GM18520 (cell line): ENCODE results near the gene SOX11.

Experiments used
- ATAC-seq: cut with Tn5 transposase; IDR thresholded peaks from one replicate; pipeline ENCODE4 v1.9.1; 2021; ENCODE audit not compliant: unreplicated experiment

SOX11 gene

DNA sequence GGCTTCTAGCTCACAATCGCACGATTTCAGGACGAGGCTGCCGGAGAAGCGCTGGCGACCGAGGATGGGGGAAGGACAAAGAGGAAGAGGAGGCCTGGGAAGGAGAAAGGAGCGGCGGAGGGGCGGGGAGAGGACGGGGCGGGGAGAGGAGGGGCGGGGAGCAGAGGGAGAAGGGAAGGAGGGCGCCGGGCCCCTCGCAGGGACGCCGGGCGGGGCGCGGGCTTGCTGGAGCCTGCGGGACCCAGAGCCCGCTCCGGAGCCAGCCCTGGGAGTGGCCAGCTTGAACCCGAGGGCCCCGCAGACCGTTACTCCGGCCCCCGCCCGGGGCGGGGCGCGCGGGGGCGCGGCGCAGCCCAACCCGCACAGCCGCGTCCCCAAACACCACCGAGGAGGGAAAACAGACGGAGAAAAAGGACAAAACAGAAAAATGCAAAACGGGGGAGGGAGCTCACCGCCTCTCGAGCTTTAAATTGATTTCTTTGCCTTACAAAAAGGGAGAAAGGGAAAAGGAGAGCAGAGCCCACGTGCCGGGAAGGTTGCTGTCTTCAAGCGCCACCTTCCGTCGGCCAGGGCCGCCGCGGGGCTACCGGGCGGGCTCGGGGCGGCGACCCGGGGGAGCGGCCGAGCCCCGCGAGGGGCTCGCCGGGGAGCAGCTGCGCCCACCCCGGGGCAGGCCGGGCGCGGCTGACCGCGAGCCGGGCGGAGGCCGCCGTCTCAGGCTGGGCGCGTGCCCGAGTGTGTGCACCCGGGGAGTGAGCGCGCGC lies 781 bp upstream of the SOX11 start:
- no peak for ATAC-seq

DNA sequence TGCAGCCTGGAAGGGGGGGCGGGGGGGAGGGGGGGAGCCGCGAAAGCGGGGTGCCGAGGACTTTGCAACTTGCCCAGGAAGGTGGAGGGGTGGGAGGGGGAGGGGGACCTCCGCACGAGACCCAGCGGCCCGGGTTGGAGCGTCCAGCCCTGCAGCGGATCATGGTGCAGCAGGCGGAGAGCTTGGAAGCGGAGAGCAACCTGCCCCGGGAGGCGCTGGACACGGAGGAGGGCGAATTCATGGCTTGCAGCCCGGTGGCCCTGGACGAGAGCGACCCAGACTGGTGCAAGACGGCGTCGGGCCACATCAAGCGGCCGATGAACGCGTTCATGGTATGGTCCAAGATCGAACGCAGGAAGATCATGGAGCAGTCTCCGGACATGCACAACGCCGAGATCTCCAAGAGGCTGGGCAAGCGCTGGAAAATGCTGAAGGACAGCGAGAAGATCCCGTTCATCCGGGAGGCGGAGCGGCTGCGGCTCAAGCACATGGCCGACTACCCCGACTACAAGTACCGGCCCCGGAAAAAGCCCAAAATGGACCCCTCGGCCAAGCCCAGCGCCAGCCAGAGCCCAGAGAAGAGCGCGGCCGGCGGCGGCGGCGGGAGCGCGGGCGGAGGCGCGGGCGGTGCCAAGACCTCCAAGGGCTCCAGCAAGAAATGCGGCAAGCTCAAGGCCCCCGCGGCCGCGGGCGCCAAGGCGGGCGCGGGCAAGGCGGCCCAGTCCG lies 540 bp downstream of the SOX11 start:
- no peak for ATAC-seq

DNA sequence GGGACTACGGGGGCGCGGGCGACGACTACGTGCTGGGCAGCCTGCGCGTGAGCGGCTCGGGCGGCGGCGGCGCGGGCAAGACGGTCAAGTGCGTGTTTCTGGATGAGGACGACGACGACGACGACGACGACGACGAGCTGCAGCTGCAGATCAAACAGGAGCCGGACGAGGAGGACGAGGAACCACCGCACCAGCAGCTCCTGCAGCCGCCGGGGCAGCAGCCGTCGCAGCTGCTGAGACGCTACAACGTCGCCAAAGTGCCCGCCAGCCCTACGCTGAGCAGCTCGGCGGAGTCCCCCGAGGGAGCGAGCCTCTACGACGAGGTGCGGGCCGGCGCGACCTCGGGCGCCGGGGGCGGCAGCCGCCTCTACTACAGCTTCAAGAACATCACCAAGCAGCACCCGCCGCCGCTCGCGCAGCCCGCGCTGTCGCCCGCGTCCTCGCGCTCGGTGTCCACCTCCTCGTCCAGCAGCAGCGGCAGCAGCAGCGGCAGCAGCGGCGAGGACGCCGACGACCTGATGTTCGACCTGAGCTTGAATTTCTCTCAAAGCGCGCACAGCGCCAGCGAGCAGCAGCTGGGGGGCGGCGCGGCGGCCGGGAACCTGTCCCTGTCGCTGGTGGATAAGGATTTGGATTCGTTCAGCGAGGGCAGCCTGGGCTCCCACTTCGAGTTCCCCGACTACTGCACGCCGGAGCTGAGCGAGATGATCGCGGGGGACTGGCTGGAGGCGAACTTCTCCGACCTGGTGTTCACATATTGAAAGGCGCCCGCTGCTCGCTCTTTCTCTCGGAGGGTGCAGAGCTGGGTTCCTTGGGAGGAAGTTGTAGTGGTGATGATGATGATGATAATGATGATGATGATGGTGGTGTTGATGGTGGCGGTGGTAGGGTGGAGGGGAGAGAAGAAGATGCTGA lies 1.4 kb downstream of the SOX11 start:
- ATAC-seq, result no peak

DNA sequence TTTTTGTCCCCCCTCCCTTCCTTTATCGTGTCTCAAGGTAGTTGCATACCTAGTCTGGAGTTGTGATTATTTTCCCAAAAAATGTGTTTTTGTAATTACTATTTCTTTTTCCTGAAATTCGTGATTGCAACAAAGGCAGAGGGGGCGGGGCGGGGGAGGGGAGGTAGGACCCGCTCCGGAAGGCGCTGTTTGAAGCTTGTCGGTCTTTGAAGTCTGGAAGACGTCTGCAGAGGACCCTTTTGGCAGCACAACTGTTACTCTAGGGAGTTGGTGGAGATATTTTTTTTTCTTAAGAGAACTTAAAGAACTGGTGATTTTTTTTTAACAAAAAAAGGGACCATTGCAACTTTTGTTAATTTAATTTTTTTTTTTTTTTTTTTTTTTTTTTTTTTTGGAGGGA lies 2.1 kb downstream of the SOX11 start:
- no peak for ATAC-seq

DNA sequence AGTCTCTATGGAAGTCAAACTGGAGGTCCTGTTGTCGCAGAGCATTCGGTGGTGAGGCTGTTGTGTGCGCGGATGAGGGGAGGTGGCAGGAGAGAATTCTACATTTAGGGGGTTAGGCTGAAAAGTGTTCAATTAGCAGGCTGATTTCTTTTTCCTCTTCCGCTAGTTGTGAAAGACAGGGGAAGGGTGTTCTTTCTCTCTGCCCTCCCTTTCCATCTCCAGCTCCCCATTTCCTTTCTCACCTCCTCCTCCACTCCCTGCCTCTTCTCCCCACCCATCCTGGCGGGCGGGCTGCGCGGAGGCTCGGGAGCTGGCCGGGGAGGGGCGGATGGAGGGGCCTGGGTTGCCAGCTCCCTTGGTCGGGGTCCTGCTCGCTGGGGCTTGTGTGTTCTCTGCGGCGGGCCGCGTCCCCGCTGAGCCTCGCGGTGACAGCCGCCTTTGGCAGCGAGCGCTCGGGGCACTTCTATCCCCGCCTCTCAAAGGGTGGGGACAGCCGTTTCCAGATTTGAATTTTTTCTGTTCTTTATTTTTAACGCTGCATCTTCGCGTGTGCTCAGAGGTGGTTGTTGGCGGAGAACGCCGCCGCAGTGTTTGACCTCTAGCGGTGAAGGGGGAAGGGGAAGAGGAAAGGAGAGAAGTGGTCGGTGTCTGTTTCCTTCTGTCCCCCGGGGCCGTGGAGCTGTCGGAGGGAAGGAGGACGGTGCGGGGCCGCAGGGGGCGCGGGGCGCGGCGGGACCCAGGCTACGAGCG lies 3.6 kb downstream of the SOX11 start:
- no peak for ATAC-seq

DNA sequence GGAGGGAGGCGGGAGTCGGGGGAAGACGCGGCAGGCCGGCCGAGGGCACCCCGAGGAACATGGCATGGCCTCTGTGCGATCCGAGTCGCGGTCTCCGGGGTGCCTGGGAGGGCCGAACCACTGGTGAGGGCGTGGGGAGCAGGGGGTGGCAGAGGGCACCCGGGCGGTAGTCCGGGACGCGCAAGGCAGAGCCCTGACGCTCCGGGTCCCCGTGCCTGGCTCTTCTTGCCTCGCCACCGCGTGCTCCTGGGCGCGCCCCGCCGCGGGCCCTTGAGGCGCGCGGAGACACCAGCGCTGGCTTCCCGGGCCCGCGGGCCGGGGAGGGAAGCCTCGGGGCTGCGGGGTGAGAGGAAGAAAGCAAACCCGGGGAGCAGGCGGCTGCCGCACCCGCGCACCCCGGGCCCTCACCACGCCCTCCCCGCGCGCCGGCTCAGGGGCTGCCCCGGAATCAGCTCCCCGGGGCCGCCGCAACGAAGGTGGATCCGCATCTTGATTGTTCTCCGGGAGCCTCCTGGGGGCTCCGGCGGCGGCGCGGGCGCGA lies 4.3 kb downstream of the SOX11 start:
- ATAC-seq, result no peak

DNA sequence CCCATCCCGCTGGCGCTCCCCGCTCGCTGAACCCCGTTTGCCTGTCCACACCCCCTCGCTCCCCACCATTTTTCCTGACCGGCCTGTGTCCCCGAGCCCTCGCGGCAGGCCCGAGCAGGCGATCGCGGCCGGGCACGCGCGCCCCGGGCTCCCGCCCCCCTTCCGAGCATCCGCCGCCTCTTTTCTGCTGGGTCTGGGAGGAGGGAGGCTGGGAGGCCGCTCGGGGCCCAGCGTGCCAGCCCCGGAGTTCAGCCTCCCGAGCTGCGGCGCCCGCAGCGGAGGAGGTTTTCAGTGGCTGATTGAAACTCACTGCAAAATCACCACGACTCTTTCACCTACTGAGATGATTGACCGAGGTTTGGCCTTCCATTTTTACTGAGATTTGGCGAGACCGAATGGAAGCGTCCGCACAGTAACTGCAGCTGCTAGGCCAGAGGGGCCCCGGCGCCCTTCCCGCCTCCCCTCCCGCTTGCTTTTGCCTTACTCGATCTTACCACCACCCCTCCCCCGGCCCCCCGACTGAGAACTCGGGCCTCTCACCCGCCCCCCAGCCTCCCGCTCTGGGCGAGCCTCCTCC lies 4.8 kb downstream of the SOX11 start:
- no peak for ATAC-seq

DNA sequence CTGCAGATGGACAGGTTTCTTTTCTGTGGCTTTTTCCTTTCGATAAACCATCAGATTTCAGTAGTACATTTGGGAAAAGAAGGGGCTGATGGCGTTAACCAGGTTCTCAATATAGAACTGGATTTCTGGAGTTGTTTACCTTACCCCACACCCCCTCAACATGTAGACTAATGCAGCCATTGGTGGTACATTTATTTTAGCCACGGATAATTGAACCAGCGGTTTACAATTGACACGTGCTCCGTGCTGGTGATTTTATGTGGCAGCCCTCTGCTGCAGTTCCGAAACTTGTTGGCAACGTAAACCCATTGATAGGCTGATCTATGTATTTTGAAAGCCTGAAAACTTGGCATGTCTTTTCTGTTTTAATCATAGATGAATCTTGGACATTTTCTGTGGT lies 5.4 kb downstream of the SOX11 start:
- ATAC-seq, result no peak

DNA sequence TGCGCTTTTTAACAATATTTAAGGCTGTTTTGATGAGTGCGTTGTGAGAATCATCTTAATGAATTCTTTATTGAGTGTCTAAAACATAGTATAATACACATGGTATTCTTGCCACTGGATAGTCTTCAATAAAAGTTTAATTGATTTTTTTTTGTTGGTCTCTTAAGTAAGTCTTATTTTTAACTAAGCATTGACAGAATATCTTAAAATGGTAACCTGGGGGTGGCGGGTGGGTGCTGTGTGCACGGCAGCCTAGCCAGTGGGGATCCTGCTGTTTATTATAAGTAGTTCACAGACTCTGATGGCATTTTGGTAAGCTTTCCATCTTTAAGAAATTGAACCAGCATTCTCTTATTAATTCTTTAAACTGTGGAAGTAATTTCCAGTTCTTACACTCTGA lies 6.0 kb downstream of the SOX11 start:
- no peak for ATAC-seq

DNA sequence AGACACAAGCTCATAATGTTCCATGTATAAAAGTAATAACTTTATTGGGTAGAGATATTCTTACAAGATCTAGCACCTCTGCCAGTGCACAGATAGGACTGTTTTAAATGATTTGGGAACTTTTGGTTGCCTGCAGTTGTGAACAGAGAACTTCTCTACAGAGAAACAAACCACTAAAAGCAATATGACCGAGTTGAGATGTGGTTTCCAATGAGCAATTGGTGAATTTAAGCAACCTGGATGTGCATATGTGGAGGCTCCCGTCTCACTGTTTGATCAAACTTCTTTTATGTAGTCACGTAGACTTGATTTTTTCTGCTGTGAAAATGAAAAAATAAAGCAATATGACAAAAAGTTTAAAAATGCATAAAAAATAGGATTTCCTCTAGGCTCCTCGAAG lies 7.8 kb downstream of the SOX11 start:
- no peak for ATAC-seq

DNA sequence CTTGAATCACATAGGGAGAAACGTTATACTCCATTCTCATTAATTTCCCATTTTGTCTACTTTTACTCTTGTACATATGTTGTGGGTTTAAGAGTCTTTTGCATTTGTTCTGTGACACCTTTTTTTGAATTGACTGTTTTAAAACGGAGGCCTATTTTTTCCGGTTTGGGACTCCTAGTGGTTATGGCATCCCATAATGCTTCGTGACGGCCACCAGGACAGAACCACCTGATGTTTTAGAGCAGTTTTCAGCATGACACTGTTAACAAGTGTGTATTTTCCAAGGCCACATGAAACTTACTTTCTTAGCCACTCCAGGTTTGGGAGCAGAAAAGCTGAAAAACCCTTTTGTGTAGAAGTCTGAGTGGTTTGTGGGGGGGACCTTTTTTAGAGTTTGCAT lies 8.4 kb downstream of the SOX11 start:
- ATAC-seq, result no peak

DNA sequence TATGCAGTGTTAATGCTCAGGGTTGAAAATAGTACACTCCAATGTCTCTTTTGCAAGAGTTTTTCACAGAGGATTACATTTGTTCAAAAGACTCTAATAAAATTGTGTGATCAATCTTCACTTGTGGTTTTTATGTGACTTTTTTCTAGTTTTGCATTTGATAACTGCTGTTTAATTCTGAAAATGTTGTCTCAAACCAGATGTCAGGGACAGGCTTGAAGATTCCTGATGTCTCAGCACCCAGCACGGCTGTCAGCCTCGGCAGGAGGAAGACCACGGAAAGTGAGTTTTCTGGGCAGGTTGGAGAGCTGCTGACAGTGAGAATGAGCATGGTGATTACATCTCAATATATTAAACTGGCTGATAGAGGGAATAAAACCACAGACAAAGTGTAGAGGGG lies 9.1 kb downstream of the SOX11 start:
- ATAC-seq, result no peak

DNA sequence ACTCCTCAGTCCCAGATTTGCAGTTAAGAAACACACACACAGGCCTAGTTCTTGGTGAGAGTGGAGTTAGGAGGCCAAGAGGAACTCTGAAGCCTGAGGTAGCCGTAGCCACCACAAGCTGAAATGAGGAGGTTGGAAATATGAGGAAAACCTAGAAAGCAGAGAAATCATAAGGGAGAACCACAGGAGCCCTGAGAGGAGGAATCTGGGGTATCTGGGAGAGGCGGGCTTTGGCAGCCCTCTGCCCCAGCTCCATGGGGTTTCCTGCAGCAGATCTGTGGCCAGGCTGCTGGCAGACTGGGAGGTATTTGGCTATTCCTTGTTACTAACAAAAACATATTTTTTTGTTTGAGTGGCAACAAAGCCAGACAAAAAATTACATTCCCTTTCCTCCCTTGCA lies 11.0 kb downstream of the SOX11 start:
- no peak for ATAC-seq

DNA sequence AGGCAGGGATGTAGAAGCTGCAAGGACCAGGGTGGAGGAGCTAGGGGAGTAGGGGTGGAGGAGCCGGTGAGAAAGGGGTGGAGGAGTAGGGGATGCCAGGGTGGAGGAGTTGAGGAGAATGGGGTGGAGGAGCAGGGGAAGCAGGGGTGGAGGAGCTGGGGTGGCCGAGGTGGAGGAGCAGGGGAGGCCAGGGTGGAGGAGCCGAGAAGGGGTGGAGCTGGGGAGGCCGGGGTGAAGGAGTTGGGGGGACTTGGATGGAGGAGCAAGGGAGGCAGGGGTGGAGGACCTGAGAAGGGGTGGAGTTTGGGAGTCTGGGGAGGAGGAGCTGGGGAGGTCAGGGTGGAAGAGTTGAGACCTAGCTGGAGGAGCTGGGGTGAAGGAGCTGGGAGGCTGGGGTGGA lies 13.3 kb downstream of the SOX11 start:
- ATAC-seq, result no peak

DNA sequence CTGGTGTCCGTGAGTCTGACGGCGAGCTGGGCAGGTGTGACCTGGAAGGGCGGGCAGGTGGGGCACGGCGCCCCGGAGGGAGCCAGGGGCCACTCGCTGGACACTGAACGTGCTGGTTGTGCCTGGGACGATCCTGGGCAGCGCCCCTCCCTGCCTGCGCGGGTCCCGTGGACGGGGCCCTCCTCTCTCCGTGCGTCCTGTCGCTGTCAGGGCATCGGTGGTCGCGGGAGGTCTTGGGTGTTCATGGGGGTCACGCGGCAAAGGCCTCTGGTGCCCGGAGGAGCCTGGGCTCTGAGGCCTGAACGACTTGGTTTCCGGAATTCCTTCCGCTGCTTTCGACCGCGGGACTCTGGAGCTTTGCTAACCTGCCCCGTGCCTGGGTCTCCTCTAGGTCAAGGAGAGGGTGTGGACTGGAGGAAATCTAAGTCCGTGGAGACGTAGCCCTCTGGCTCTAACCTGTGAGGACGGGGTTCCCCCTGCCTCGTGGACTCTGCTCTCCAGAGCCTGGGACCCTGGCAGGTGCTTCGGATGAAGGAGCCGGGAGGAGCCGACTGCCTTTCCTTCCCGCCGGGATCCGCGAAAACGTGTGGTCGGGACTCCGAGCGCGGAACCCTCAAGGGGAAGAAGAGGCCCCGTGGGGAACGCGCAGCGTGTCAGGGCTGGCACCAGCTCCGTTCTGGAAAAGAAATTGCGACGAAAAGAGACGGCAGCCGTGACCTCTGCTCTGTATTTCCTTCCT lies 14.7 kb downstream of the SOX11 start:
- no peak for ATAC-seq

DNA sequence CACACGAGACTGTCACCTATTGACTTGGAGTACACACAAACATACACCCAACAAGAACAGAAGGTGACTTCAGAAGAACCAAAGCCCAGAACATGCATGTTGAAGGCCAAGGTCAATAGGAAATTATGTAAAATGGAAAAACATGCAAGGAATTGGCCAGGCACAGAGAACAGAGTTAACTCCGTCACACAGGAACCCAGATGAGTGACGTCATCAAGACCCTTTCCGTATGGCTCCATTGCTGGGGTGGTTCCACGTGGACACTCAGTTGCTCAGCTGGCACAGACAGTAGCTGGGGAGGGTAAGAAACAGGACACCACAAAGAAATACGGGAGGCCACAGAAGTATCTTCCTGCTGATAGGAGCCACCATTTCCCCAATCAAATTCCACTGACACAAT lies 18.4 kb downstream of the SOX11 start:
- no peak for ATAC-seq

DNA sequence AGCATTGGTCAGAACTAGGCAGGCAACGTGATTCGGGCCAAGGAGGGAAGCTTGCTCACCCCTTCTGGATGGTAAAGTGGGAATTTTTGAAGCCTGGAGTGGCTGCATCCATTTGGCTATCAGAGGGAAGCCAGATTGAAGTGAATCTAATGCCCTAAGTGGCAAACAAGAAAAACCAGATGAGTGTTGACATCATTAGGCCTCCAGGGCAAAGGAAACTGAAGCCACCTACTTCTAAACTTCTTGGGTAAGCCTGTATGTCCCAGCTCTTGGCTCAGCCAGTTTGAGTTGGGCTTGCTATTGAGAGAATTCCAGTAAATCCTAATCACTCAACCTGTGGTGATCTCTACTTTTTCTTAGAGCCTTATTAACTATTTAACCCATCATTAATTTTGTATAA lies 20.9 kb downstream of the SOX11 start:
- ATAC-seq, result no peak

DNA sequence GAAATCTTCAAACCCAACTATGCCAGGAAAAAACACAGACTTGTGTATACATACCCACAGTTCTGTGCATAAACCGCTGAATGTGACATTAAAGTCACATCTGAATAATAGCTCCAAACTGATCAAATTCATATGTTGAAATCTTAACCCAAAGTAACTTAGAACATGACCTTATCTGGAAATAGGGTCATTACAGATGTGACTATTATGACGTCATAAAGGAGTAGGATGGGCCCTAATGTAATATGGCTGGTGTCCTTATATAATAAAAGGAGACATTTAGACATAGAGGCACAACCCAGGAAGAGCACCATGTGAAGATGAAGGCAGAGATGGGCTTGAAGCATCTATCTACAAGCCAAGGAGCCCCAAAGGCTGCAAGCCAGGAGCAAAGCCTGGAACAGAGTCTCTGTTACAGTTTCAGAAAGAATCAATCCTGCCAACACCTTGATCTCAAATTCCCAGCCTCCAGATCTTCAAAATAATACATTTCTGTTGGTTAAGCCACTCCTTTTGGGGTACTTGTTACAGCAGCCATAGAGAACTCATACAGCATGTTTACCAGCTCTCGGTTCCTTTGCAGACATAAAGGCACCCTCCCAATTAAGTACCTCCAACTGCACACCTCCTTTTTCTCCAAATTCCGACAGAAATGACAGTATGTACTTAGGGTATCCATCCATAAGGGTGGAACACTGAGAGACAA lies 27.6 kb downstream of the SOX11 start:
- ATAC-seq, result no peak

DNA sequence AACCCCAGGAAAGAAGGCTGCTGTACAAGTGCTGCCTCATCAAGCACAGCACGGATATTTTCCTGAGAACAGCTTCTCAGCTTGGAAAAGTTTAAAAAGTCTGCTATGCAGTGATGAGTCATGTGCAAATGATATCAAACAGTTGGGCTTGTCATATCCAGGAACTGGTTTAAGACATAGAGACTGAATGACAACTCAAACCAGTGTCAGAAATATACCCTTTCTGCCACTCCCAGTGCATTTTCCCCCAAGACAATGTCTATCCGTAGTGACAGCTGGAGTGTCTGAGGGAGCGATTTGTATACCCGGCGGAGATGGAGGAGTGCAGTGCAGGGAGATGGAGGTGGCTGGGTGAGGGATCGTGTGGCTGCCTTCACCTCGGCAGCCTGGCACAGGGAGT lies 28.2 kb downstream of the SOX11 start:
- no peak for ATAC-seq
